T-cell (primary cell): ENCODE measurements around the gene MPRIP. TPM values are rescaled to one million over a fixed set of nuclear protein-coding genes. Genes with fewer than 3 reads are reported as not detected.
A peak's percentile ranks its signal among the peaks of the same experiment; 100 is the strongest.

ENCODE experiments used
- ATAC-seq, 4 experiments: fragments of 200-7000 bp in 3 of 4; fragments of 150-1000 bp in 1 of 4; cut with Tn5 transposase; replicated peaks in 1 of 4; 1 replicate in 3 of 4; 2 replicates in 1 of 4; pipeline ENCODE4 v1.10.0; 2021; ENCODE audit warnings: moderate library complexity in 3 of 4, mild to moderate bottlenecking in 2 of 4, moderate number of reproducible peaks in 1 of 4
- CTCF ChIA-PET, 2 donors: fragments of 300-600 bp; sonication (Branson Sonifier 250); formaldehyde crosslinking; loops; one replicate each; lab custom pipeline; 2022; ENCODE audit warnings: antibody characterized with exemption in 2 of 2; lab: Charles Lee
- POLR2A ChIA-PET, 2 donors: fragments of 300-600 bp; sonication (Branson Sonifier 250); formaldehyde crosslinking; loops; one replicate each; lab custom pipeline; 2022; ENCODE audit warnings: antibody characterized with exemption in 2 of 2; lab: Charles Lee
- DNase-seq, 35 experiments: peaks; one replicate each; pipeline versions ENCODE4 v3.0.0 to v3.0.0-alpha.2; 2013 to 2023
- H3K27ac ChIP-seq: one replicate; pipeline ENCODE4 v1.5.1; 2013; ENCODE audit warnings: low read length
- H3K27me3 ChIP-seq, 2 experiments: replicated peaks in 1 of 2; 1 replicate in 1 of 2; 2 replicates in 1 of 2; pipeline versions ENCODE4 v1.6.1 to v1.7.0; 2013; ENCODE audit warnings: low read length in 1 of 2, mixed read lengths in 1 of 2; ENCODE audit not compliant: control insufficient read depth in 2 of 2, insufficient read depth in 2 of 2; ENCODE audit errors: extremely low read depth in 1 of 2
- H3K36me3 ChIP-seq, 2 donors: 1 replicate in 1 of 2; 2 replicates in 1 of 2; pipeline versions ENCODE4 v1.6.1 to v1.7.0; 2013; ENCODE audit warnings: low read length in 1 of 2; ENCODE audit not compliant: control insufficient read depth in 2 of 2, insufficient read depth in 1 of 2; ENCODE audit errors: extremely low read depth in 1 of 2
- H3K4me1 ChIP-seq, 2 experiments: 1 replicate in 1 of 2; 2 replicates in 1 of 2; pipeline versions ENCODE4 v1.6.1 to v1.7.0; 2013; ENCODE audit warnings: low read length in 2 of 2, mixed read lengths in 1 of 2; ENCODE audit not compliant: insufficient read depth in 2 of 2, control insufficient read depth in 1 of 2; ENCODE audit errors: extremely low read depth in 1 of 2
- H3K4me3 ChIP-seq, 2 donors: 1 replicate in 1 of 2; 2 replicates in 1 of 2; pipeline versions ENCODE4 v1.5.1 to v1.7.0; 2013; ENCODE audit warnings: mild to moderate bottlenecking in 2 of 2, low read length in 1 of 2, moderate library complexity in 1 of 2; ENCODE audit not compliant: control insufficient read depth in 1 of 2; ENCODE audit errors: extremely low read depth in 1 of 2
- H3K9me3 ChIP-seq: 2 replicates; pipeline ENCODE4 v1.7.0; 2013
- H3K27ac Mint-ChIP-seq, 2 donors: one replicate each; pipeline ENCODE4 v1.8.0; 2020 to 2021; ENCODE audit warnings: mild to moderate bottlenecking in 2 of 2, mixed read lengths in 2 of 2
- H3K27me3 Mint-ChIP-seq, 2 donors: one replicate each; pipeline ENCODE4 v1.8.0; 2021 to 2022; ENCODE audit warnings: mixed read lengths in 2 of 2
- H3K36me3 Mint-ChIP-seq: one replicate; pipeline ENCODE4 v1.8.0; 2021; ENCODE audit warnings: mixed read lengths
- H3K4me1 Mint-ChIP-seq, 3 donors: one replicate each; pipeline ENCODE4 v1.8.0; 2020 to 2022; ENCODE audit warnings: mixed read lengths in 3 of 3, mild to moderate bottlenecking in 1 of 3
- H3K4me3 Mint-ChIP-seq, 3 donors: one replicate each; pipeline ENCODE4 v1.8.0; 2020 to 2022; ENCODE audit warnings: mild to moderate bottlenecking in 3 of 3, mixed read lengths in 3 of 3, moderate library complexity in 3 of 3
- H3K9me3 Mint-ChIP-seq, 3 donors: one replicate each; pipeline ENCODE4 v1.8.0; 2020 to 2022; ENCODE audit warnings: mixed read lengths in 3 of 3
- WGBS: methylation state at CpG from one replicate; pipeline ENCODE4 v1.1.5; 2013; ENCODE audit warnings: missing lambda C conversion rate; ENCODE audit not compliant: insufficient coverage; 5-methylcytosine and 5-hydroxymethylcytosine counted together
- total RNA-seq, 35 experiments: library from RNA in 6 of 35; stranded (reverse) in 6 of 35; fragments of 120-200 nt in 1 of 35; gene quantifications; one replicate each; pipeline versions ENCODE4 v1.2.1 to v1.2.4 and lab custom pipeline; 2013 to 2026

Gene MPRIP
- total RNA-seq, 5 donors from 2014 or later (not counting 1 experiment from before 2014, with no cell fraction given) = 189 to 266 (median 247) TPM

DNA sequence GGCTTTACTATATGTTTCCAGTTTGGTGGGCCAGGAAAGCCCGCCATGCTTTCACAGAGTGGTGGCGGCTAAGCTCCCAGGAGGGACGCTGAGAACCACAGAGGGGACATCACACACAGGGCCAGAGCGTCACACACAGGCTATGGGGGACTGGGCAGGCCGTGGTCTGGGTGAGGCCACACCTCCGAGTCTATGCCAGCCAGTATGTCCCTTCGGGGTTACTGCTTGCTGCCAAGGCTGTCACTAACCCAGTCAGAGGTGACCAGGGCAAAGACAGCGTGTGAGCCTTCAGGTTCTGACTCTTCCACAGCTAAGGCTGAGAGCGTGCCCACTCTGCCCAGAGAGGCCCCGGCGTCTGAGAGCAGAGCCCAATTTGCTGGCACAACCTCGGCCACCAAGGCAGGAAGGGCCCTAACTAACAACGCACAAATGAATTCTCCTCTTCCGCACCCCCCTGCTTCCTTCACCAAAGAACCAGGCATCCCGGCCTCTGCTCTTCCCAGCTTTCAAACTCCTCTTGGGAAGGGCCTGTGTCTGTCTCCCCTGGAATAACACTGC, 161.0 kb downstream of the MPRIP start:
- Mint-ChIP-seq H3K27ac (peak overlapping the region; percentile 55 to 61), H3K9me3 (no peaks in the 10 kb centered on the region), H3K4me1 (peaks cover 27 to 39% (median 28%) of the 10 kb centered on the region in 3 donors), H3K36me3 (peaks cover 22% of the 10 kb centered on the region), H3K27me3 (no peaks in the 10 kb centered on the region), H3K4me3 (peak overlapping the region in 2 of 3 donors; percentile 83 to 87)
- no peaks in the 10 kb centered on the region for H3K27me3 ChIP-seq
- peaks cover 0 to 15% of the 10 kb centered on the region in 2 donors for H3K36me3 ChIP-seq
- DNase-seq (no peak), ATAC-seq (no peak)
- POLR2A ChIA-PET = no interaction called here
- no peaks in the 10 kb centered on the region for H3K9me3 ChIP-seq
- 90% methylated on average over 14 of the region's 15 CpGs for WGBS
- H3K4me3 ChIP-seq = no peak overlapping the region
- H3K27ac ChIP-seq = no peak overlapping the region
- CTCF ChIA-PET = no interaction called here
- H3K4me1 ChIP-seq = peaks cover 2 to 34% of the 10 kb centered on the region in 2 experiments

DNA sequence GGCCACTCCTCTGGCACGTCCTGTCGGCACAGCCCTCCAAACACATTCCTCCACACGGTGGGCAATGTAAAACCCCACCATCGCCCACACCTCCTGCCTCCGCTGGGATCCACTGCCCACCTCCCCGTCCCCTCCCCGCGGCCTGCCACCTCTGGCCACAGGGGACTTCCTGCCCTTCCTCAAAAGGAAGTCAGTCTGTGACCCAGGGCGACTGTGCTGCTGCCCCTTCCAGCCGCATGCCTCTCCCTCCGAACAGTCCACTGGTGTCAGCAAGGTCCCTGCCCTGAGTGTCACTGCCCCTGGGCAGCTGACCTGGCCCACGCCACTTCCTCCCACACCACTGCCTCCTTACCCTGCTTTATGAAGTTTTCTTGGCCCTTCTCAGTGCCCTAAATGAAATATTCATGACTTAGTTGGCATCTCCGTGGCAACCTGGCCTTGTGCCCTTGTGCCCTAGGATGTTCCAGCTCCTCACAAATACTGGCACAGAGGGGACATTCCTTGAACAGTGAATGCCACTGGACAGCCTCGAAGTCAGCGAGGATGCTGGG, 161.9 kb downstream of the MPRIP start:
- WGBS = 64% methylated on average over 15 of the region's 15 CpGs
- Mint-ChIP-seq H3K36me3 (peaks cover 22% of the 10 kb centered on the region), H3K4me3 (peak overlapping the region; percentile 83 to 89 (median 87)), H3K4me1 (peaks cover 27 to 39% (median 28%) of the 10 kb centered on the region in 3 donors), H3K9me3 (no peaks in the 10 kb centered on the region), H3K27ac (peak overlapping the region; percentile 61 to 91), H3K27me3 (no peaks in the 10 kb centered on the region)
- H3K4me3 ChIP-seq = peak overlapping the region in 1 of 2 donors; percentile 75
- peak overlapping the region; percentile 38 for H3K27ac ChIP-seq
- peaks cover 0 to 15% of the 10 kb centered on the region in 2 donors for H3K36me3 ChIP-seq
- ATAC-seq (no peak), DNase-seq (peak in 1 of 35 experiments; percentile 15)
- no peaks in the 10 kb centered on the region for H3K27me3 ChIP-seq
- ChIA-PET CTCF (no interaction called here), POLR2A (no interaction called here)
- no peaks in the 10 kb centered on the region for H3K9me3 ChIP-seq
- H3K4me1 ChIP-seq = peaks cover 2 to 34% of the 10 kb centered on the region in 2 experiments

DNA sequence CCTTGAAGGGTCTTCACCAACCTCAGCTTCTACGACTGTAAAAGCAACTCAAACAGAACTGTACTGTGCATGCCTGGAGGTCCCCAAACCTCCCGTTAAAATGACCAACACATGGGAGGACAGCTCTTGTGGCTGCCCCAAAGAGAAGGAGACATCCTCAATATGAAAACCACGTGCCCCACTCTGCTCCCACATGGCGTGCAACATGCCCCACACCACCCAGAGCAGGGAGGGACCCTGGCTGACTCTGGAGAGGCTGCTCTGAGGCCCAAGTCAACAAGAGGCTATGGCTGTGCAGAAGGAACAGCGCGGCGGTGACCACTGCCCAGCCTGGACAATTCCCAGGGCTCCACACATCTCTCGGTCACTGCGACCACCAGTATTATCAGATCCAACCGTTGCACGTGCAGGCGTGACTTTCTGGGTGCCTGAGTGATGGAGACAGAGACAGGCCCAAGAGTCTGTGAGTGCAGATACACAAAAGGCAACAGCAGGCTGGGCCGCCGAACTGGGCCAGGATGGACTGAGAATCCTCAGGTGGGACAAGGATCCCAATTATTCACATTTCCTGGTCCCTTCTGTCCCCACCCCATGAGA, 162.5 kb downstream of the MPRIP start:
- 58% methylated on average over 12 of the region's 14 CpGs for WGBS
- Histone ChIP-seq H3K36me3 (peaks cover 0 to 15% of the 10 kb centered on the region in 2 donors), H3K27ac (peak overlapping the region; percentile 69), H3K4me1 (peaks cover 2 to 34% of the 10 kb centered on the region in 2 experiments), H3K27me3 (no peaks in the 10 kb centered on the region), H3K9me3 (no peaks in the 10 kb centered on the region), H3K4me3 (peak overlapping the region; percentile 55 to 75)
- ChIA-PET CTCF (no interaction called here), POLR2A (no interaction called here)
- no peaks in the 10 kb centered on the region for H3K9me3 Mint-ChIP-seq
- H3K4me1 Mint-ChIP-seq = peaks cover 27 to 39% (median 28%) of the 10 kb centered on the region in 3 donors
- peak overlapping the region; percentile 87 to 91 for H3K27ac Mint-ChIP-seq
- no peak for ATAC-seq
- no peak for DNase-seq
- peak overlapping the region; percentile 83 to 89 (median 87) for H3K4me3 Mint-ChIP-seq
- H3K27me3 Mint-ChIP-seq = no peaks in the 10 kb centered on the region
- peaks cover 22% of the 10 kb centered on the region for H3K36me3 Mint-ChIP-seq

DNA sequence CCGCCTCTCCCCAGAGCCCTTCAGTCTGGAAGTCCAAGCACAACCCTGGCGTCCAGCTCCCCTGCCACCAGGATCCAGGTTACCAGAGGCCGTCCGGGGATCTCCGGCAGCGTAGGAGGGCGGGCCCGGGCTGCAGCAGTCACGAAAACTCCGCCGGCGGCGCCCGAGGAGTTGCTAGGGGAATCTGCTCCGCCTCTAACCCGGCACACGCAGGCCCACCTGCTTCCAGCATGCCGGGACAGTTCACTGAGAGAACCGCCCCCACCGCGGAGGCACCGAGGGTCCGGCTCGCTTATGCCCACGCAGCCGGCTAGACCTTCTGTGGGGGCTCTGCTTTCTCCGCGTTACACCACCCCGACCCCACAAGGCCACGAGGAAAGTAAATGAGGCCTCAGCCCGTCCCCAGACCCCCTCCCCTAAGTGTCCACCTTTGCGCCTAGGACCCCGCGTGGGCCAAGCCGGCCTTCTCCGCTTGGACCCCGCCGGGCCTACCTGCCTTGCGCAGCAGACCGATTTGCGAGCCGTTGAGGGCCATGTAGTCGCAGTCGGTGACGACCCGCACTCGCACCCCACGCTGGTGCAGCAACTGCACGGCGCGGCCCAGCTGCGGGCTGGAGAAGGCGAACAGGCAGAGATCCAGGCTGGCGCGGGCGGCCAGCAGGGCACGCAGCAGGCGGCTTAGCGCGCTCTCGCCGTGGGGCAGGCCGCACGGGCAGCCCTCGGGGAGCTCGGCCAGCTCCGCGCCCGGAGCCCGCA, 163.3 kb downstream of the MPRIP start:
- peak overlapping the region; percentile 83 to 89 (median 87) for H3K4me3 Mint-ChIP-seq

DNA sequence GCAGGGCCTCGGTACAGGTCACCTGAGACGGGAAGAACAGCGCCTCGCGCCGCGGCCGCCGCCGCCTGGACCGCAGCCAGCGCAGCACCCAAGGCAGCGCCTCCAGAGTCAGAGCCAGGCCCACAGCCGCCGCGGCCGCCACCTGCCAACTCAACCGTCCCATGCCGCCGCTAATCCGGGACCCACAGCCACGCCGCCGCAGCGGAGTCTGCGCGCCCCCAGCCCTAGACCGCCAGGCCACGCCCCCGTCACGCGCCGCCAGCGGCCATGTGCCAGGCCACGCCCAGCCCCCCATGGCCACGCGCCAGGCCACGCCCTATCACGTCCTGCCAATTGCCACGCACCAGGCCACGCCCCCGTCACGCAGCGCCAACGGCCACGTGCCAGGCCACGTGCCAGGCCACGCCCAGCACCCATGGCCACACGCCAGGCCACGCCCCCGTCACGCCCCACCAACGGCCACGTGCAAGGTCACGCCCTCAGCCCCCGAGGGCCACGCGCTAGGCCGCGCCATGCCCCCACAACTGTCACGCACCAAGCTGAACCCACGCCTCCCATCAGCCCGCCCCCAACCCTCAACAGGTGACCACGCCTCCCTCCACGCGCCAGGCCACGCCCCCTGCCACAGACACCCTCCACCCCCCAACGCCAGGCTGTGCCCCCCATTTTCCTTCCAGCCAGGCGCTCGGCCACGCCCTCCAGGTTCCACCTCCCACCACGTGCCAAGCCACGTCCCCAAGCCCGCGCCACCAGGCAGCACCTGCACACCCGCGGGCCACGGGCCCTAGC, 164.1 kb downstream of the MPRIP start, which contains the start of gene PLD6:
Gene PLD6 (minus strand): TSS at position 210 of the 789 bp plus-strand sequence. CDS start 47 bp downstream, at position 163.
- Mint-ChIP-seq H3K4me1 (peaks cover 27 to 36% (median 28%) of the 10 kb centered on the region in 3 donors), H3K9me3 (no peaks in the 10 kb centered on the region), H3K27ac (peak within 1 kb of the TSS; percentile 87 to 91), H3K36me3 (peaks cover 15% of the 10 kb centered on the region), H3K4me3 (peak within 1 kb of the TSS; percentile 83 to 89 (median 87)), H3K27me3 (no peaks in the 10 kb centered on the region)
- ChIA-PET POLR2A (interaction anchor here (0.6 to 0.7 kb wide), 2 partner anchors 13 to 81 kb away, joined by 7 to 16 read pairs; no protein-coding TSS in a partner anchor), CTCF (interaction anchor here in 1 of 2 donors (1.3 kb wide), 1 partner anchor 64 kb away, joined by 4 read pairs; no protein-coding TSS in a partner anchor)
- Histone ChIP-seq H3K4me1 (peaks cover 2 to 34% of the 10 kb centered on the region in 2 experiments), H3K36me3 (peaks cover 0 to 12% of the 10 kb centered on the region in 2 donors), H3K27me3 (no peaks in the 10 kb centered on the region), H3K27ac (peak within 1 kb of the TSS; percentile 69), H3K4me3 (peak within 1 kb of the TSS; percentile 55 to 75), H3K9me3 (no peaks in the 10 kb centered on the region)
- ATAC-seq (peak; percentile 74 to 81 (median 75)), DNase-seq (peak; percentile 80 to 96 (median 91))
- 12% methylated on average over 74 of the region's 78 CpGs for WGBS

More for the DNA sequence above, 163.3 kb downstream of the MPRIP start:
- Mint-ChIP-seq H3K27ac (peak overlapping the region; percentile 87 to 91), H3K36me3 (peaks cover 19% of the 10 kb centered on the region), H3K4me1 (peaks cover 27 to 36% (median 28%) of the 10 kb centered on the region in 3 donors), H3K27me3 (no peaks in the 10 kb centered on the region), H3K9me3 (no peaks in the 10 kb centered on the region)
- Histone ChIP-seq H3K27ac (peak overlapping the region; percentile 69), H3K9me3 (no peaks in the 10 kb centered on the region), H3K4me1 (peaks cover 2 to 34% of the 10 kb centered on the region in 2 experiments), H3K36me3 (peaks cover 0 to 15% of the 10 kb centered on the region in 2 donors), H3K27me3 (no peaks in the 10 kb centered on the region), H3K4me3 (peak overlapping the region; percentile 55 to 75)
- ChIA-PET POLR2A (no interaction called here), CTCF (no interaction called here)
- DNase-seq (peak in 34 of 35 experiments; percentile 17 to 77 (median 46)), ATAC-seq (peak; percentile 39 to 55 (median 48))
- 7% methylated on average over 67 of the region's 70 CpGs for WGBS
